HepG2 (cell line): ENCODE data around the gene MYL3. TPM values are rescaled to one million over a fixed set of nuclear protein-coding genes. Genes with fewer than 3 reads are reported as not detected.

Source experiments
- ATAC-seq: fragments of 200-7000 bp; cut with Tn5 transposase; 3 replicates; pipeline ENCODE4 v1.9.1; 2020; ENCODE audit warnings: mild to moderate bottlenecking, moderate library complexity
- BruUV-seq: library from RNA; stranded (reverse); fragments of 400-500 nt; replicated peaks from 2 replicates; lab custom pipeline; 2021; lab: Mats Ljungman, UMichigan
- CTCF ChIA-PET: fragments of 300-600 bp; formaldehyde crosslinking; extraction: SDS; loops from one replicate; lab custom pipeline; 2021; ENCODE audit warnings: low total read pairs, inconsistent platforms, low intra/inter-chr PET ratio; lab: Yijun Ruan, JAX
- POLR2A ChIA-PET: fragments of 350-600 bp; sonication (Branson Sonifier 250); formaldehyde crosslinking; loops from one replicate; lab custom pipeline; 2020; ENCODE audit warnings: antibody characterized with exemption, inconsistent platforms; lab: Yijun Ruan, JAX
- DNase-seq: peaks from one replicate; pipeline ENCODE4 v3.0.0-alpha.2; 2015; ENCODE audit warnings: low spot score
- FAIRE-seq: peaks from 3 replicates; lab custom pipeline; 2011; peaks lifted over from hg19 to GRCh38; lab: Jason Lieb, UNC
- H2AFZ ChIP-seq: one replicate; pipeline ENCODE4 v1.6.1; 2011; ENCODE audit warnings: low read length, inconsistent platforms
- H3K27ac ChIP-seq: fragments of 300-600 bp; 3 replicates; pipeline ENCODE4 v1.8.0; 2011; ENCODE audit warnings: mixed run types, mild to moderate bottlenecking, mixed read lengths, low read length, inconsistent platforms; ENCODE audit not compliant: insufficient read depth; ENCODE audit errors: extremely low read length
- H3K27me3 ChIP-seq, 2 experiments: fragments of 200-600 bp in 1 of 2; 2 replicates in 1 of 2; 3 replicates in 1 of 2; pipeline versions ENCODE4 v1.6.0 to v1.8.0; 2011; ENCODE audit warnings: low read length in 2 of 2, mild to moderate bottlenecking in 2 of 2, moderate library complexity in 2 of 2, inconsistent platforms in 1 of 2; ENCODE audit not compliant: insufficient read depth in 2 of 2, control insufficient read depth in 1 of 2
- H3K36me3 ChIP-seq, 2 experiments: fragments of 200-600 bp in 1 of 2; replicated peaks in 1 of 2; 2 replicates in 1 of 2; 3 replicates in 1 of 2; pipeline versions ENCODE4 v1.5.1 to v1.8.0; 2011; ENCODE audit warnings: low read length in 2 of 2, inconsistent platforms in 1 of 2; ENCODE audit not compliant: insufficient read depth in 2 of 2, control insufficient read depth in 1 of 2
- H3K4me1 ChIP-seq: 2 replicates; pipeline ENCODE4 v1.5.1; 2012; ENCODE audit warnings: low read length, inconsistent platforms; ENCODE audit not compliant: insufficient read depth
- H3K4me2 ChIP-seq: 2 replicates; pipeline ENCODE4 v1.6.0; 2011; ENCODE audit warnings: low read depth, low read length, inconsistent platforms
- H3K4me3 ChIP-seq, 3 experiments: fragments of 200-600 bp in 1 of 3; sonication (generic), shearing (Covaris generic) in 1 of 3; replicated peaks in 1 of 3; 2 replicates each; pipeline ENCODE4 v1.5.1; 2011 to 2016; ENCODE audit warnings: low read length in 3 of 3, inconsistent platforms in 2 of 3, low read depth in 2 of 3, mild to moderate bottlenecking in 2 of 3, control low read depth in 1 of 3, mixed read lengths in 1 of 3; ENCODE audit not compliant: insufficient read depth in 1 of 3
- H3K79me2 ChIP-seq: one replicate; pipeline ENCODE4 v1.6.1; 2011; ENCODE audit warnings: low read length, inconsistent platforms; ENCODE audit not compliant: insufficient read depth
- H3K9ac ChIP-seq: 2 replicates; pipeline ENCODE4 v1.6.0; 2011; ENCODE audit warnings: mild to moderate bottlenecking, low read depth, low read length, inconsistent platforms; ENCODE audit not compliant: insufficient read depth
- H3K9me3 ChIP-seq: 2 replicates; pipeline ENCODE4 v1.5.1; 2012; ENCODE audit warnings: mild to moderate bottlenecking, low read length
- H4K20me1 ChIP-seq: 2 replicates; pipeline ENCODE4 v1.6.0; 2011; ENCODE audit warnings: inconsistent platforms, mild to moderate bottlenecking, low read length, moderate library complexity; ENCODE audit not compliant: insufficient read depth
- ASH2L ChIP-seq: fragments of 300-600, 200-600 bp; sonication (generic); IDR thresholded peaks from 2 replicates; pipeline ENCODE4 v1.7.0; 2017; ENCODE audit warnings: low read depth, mild to moderate bottlenecking, moderate library complexity, mixed read lengths, low read length; ENCODE audit not compliant: insufficient read length
- HNF4A ChIP-seq: sonication (generic); formaldehyde crosslinking; IDR thresholded peaks from 2 replicates; pipeline ENCODE4 v1.4.0; 2020; ENCODE audit warnings: missing genetic modification reagents
- TSC22D2 ChIP-seq: sonication (generic); formaldehyde crosslinking; IDR thresholded peaks from 2 replicates; pipeline ENCODE4 v1.5.1; 2020; ENCODE audit warnings: missing genetic modification reagents, mild to moderate bottlenecking, borderline replicate concordance
- ZIK1 ChIP-seq: sonication (generic); formaldehyde crosslinking; IDR thresholded peaks from 2 replicates; pipeline ENCODE4 v1.5.0; 2020; ENCODE audit warnings: mild to moderate bottlenecking, low read depth, missing genetic modification reagents, borderline replicate concordance
- ZNF282 ChIP-seq: fragments of 450-650 bp; IDR thresholded peaks from 2 replicates; pipeline ENCODE4 v1.6.1; 2018; ENCODE audit not compliant: partially characterized antibody
- ZNF75D ChIP-seq: sonication (generic); formaldehyde crosslinking; IDR thresholded peaks from 2 replicates; pipeline ENCODE4 v1.8.1; 2023; ENCODE audit warnings: missing genetic modification reagents, mild to moderate bottlenecking, borderline replicate concordance
- WGBS: methylation state at CpG from one replicate; pipeline ENCODE4 v1.1.6; 2017; ENCODE audit warnings: low lambda C conversion rate; 5-methylcytosine and 5-hydroxymethylcytosine counted together
- in situ Hi-C: cut with HindIII; loops from 2 replicates; pipeline ENCODE4 v1.10.0; 2017; ENCODE audit warnings: low pct_unique_long_range_greater_than_20kb; ENCODE audit not compliant: extremely low pct_ligation_motif_present
- intact Hi-C: fragments of 100-400 bp; cut with micrococcal nuclease; formaldehyde crosslinking; loops from one replicate; pipeline ENCODE4 v1.10.0; 2022; ENCODE audit not compliant: unreplicated experiment
- polyA plus RNA-seq, 8 experiments: library from polyadenylated mRNA; depleted of rRNA in 3 of 8; stranded (reverse) in 7 of 8; unstranded in 1 of 8; fragments of >200 nt; fragmentation: Illumina TruSeq in 4 of 8; extraction: Trizol in 4 of 8; gene quantifications; 2 replicates each; pipeline versions ENCODE4 v1.2.1 to v1.2.3, GENCODE V29; 2011 to 2016; ENCODE audit warnings: low read depth in 4 of 8, missing spikeins in 1 of 8, mixed read lengths in 1 of 8; ENCODE audit not compliant: insufficient read depth in 1 of 8
- total RNA-seq, 5 experiments: library from RNA; depleted of rRNA; stranded (reverse); fragments of >200 nt; fragmentation: Illumina TruSeq; extraction: Trizol; gene quantifications; 2 replicates each; pipeline ENCODE4 v1.2.3, GENCODE V29; 2016; ENCODE audit warnings: low read depth in 1 of 5
- TF ChIP-seq, protein P1 (sequence below): sonication (generic); formaldehyde crosslinking; IDR thresholded peaks from 2 replicates; pipeline ENCODE4 v1.4.0; 2020; ENCODE audit warnings: missing genetic modification reagents
- TF ChIP-seq, protein P2 (sequence below): sonication (generic); formaldehyde crosslinking; conservative IDR thresholded peaks from 2 replicates; pipeline ENCODE4 v1.4.0; 2020; ENCODE audit warnings: mild to moderate bottlenecking, missing genetic modification reagents, moderate library complexity

Gene MYL3
- total and polyA plus RNA-seq, 2 of the 13 experiments (the other 11 are each of a cell fraction or from before 2014, with no cell fraction given), result not detected

- no peak overlapping the region for H3K27ac ChIP-seq
- 9% methylated on average over 7 of the region's 7 CpGs for WGBS
- no TSS peak for BruUV-seq
- no peaks in the 10 kb centered on the region for H3K36me3 ChIP-seq
- H3K79me2 ChIP-seq, result no peaks in the 10 kb centered on the region
- peak overlapping the region; percentile 40; the same call in 1 of the 2 replicates for H3K9ac ChIP-seq
- POLR2A ChIA-PET, result interaction anchor here (0.8 kb wide), 1 partner anchor 128 kb away, joined by 3 read pairs; no protein-coding TSS in a partner anchor
- in situ Hi-C loops (no loop called here), intact Hi-C loops (no loop called here)
- peak; percentile 18; the same call in 2 of the 3 replicates for ATAC-seq
- no peak overlapping the region for H2AFZ ChIP-seq
- H3K4me1 ChIP-seq, result peaks cover 17% of the 10 kb centered on the region
- 0 out of 6 replicates have a peak overlapping the region, but pooled peaks of 1 of the 3 experiments have one; percentile 15 for H3K4me3 ChIP-seq
- FAIRE-seq, result no peak
- H3K27me3 ChIP-seq, result peaks cover 0 to 8% of the 10 kb centered on the region in 2 experiments; a peak in 2 of 5 replicates
- no peak for DNase-seq
- H3K9me3 ChIP-seq, result no peaks in the 10 kb centered on the region
- CTCF ChIA-PET, result no interaction called here
- no peaks in the 10 kb centered on the region for H4K20me1 ChIP-seq
- H3K4me2 ChIP-seq, result peak overlapping the region; percentile 55; the same call in 1 of the 2 replicates
- TF ChIP-seq ZNF75D (CRISPR knock-in tag), result no peak
- TF ChIP-seq, protein P1, sequence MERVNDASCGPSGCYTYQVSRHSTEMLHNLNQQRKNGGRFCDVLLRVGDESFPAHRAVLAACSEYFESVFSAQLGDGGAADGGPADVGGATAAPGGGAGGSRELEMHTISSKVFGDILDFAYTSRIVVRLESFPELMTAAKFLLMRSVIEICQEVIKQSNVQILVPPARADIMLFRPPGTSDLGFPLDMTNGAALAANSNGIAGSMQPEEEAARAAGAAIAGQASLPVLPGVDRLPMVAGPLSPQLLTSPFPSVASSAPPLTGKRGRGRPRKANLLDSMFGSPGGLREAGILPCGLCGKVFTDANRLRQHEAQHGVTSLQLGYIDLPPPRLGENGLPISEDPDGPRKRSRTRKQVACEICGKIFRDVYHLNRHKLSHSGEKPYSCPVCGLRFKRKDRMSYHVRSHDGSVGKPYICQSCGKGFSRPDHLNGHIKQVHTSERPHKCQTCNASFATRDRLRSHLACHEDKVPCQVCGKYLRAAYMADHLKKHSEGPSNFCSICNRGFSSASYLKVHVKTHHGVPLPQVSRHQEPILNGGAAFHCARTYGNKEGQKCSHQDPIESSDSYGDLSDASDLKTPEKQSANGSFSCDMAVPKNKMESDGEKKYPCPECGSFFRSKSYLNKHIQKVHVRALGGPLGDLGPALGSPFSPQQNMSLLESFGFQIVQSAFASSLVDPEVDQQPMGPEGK (CRISPR knock-in tag), result peak; percentile 55; the same call in 1 of the 2 replicates
- peak; percentile 27; the same call in 1 of the 2 replicates for TF ChIP-seq HNF4A (CRISPR knock-in tag)
- TF ChIP-seq ASH2L, result peak; percentile 34
- no peak for TF ChIP-seq TSC22D2 (CRISPR knock-in tag)
- TF ChIP-seq ZIK1 (CRISPR knock-in tag), result no peak
- TF ChIP-seq, protein P2, sequence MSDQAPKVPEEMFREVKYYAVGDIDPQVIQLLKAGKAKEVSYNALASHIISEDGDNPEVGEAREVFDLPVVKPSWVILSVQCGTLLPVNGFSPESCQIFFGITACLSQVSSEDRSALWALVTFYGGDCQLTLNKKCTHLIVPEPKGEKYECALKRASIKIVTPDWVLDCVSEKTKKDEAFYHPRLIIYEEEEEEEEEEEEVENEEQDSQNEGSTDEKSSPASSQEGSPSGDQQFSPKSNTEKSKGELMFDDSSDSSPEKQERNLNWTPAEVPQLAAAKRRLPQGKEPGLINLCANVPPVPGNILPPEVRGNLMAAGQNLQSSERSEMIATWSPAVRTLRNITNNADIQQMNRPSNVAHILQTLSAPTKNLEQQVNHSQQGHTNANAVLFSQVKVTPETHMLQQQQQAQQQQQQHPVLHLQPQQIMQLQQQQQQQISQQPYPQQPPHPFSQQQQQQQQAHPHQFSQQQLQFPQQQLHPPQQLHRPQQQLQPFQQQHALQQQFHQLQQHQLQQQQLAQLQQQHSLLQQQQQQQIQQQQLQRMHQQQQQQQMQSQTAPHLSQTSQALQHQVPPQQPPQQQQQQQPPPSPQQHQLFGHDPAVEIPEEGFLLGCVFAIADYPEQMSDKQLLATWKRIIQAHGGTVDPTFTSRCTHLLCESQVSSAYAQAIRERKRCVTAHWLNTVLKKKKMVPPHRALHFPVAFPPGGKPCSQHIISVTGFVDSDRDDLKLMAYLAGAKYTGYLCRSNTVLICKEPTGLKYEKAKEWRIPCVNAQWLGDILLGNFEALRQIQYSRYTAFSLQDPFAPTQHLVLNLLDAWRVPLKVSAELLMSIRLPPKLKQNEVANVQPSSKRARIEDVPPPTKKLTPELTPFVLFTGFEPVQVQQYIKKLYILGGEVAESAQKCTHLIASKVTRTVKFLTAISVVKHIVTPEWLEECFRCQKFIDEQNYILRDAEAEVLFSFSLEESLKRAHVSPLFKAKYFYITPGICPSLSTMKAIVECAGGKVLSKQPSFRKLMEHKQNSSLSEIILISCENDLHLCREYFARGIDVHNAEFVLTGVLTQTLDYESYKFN, result 0 out of 2 replicates have a peak, but pooled peaks have one; percentile 20
- no peak for TF ChIP-seq ZNF282
These were observed 14.1 kb downstream of the MYL3 start for GRCh38 chr3:46849045-46849631.
